ENCODE measurements around the gene EIPR1.
"Not testable (repeated sequence)": the region's sequence is repeated elsewhere in the genome, so short reads cannot be mapped to it uniquely, and the experiment has no call there.

EIPR1 gene

GRCh38 chr2:3404349-3404894 is 26.8 kb upstream of the EIPR1 start:
- no peak for DNase-seq (ENCODE audit: low read depth)
- no peak overlapping the region for H3K4me3 ChIP-seq (ENCODE audit: low read depth, low read length)

GRCh38 chr2:3403587-3404334 is 26.1 kb upstream of the EIPR1 start:
- DNase-seq (ENCODE audit: low read depth), result no peak
- no peak overlapping the region for H3K4me3 ChIP-seq (ENCODE audit: low read depth, low read length)

GRCh38 chr2:3399829-3400228 is 22.2 kb upstream of the EIPR1 start:
- no peak overlapping the region for H3K4me3 ChIP-seq (ENCODE audit: low read depth, low read length)
- DNase-seq (ENCODE audit: low read depth), result no peak

- no peak for DNase-seq (ENCODE audit: low read depth)
- H3K4me3 ChIP-seq (ENCODE audit: low read depth, low read length), result no peak overlapping the region
Measured at GRCh38 chr2:3399381-3399780, 21.8 kb upstream of the EIPR1 start.

- DNase-seq (ENCODE audit: low read depth), result no peak
- no peak overlapping the region for H3K4me3 ChIP-seq (ENCODE audit: low read depth, low read length)
Measured at GRCh38 chr2:3398857-3399256, 21.2 kb upstream of the EIPR1 start.

GRCh38 chr2:3396920-3397559 is 19.4 kb upstream of the EIPR1 start:
- DNase-seq (ENCODE audit: low read depth), result no peak
- no peak overlapping the region for H3K4me3 ChIP-seq (ENCODE audit: low read depth, low read length)

GRCh38 chr2:3392216-3392615 is 14.6 kb upstream of the EIPR1 start:
- DNase-seq (ENCODE audit: low read depth), result no peak
- no peak overlapping the region for H3K4me3 ChIP-seq (ENCODE audit: low read depth, low read length)

- no peak for DNase-seq (ENCODE audit: low read depth)
Measured at GRCh38 chr2:3390041-3390440, 12.4 kb upstream of the EIPR1 start.

GRCh38 chr2:3389193-3389592 is 11.6 kb upstream of the EIPR1 start:
- no peak overlapping the region for H3K4me3 ChIP-seq (ENCODE audit: low read depth, low read length)
- no peak for DNase-seq (ENCODE audit: low read depth)

More at GRCh38 chr2:3390041-3390440, 12.4 kb upstream of the EIPR1 start:
- no peak overlapping the region for H3K4me3 ChIP-seq (ENCODE audit: low read depth, low read length)

GRCh38 chr2:3388412-3388738 is 10.8 kb upstream of the EIPR1 start:
- no peak for DNase-seq (ENCODE audit: low read depth)
- H3K4me3 ChIP-seq (ENCODE audit: low read depth, low read length), result no peak overlapping the region

GRCh38 chr2:3387644-3388411 is 10.2 kb upstream of the EIPR1 start:
- DNase-seq (ENCODE audit: low read depth), result no peak
- H3K4me3 ChIP-seq (ENCODE audit: low read depth, low read length), result no peak overlapping the region

GRCh38 chr2:3387011-3387410 is 9.4 kb upstream of the EIPR1 start:
- H3K4me3 ChIP-seq (ENCODE audit: low read depth, low read length), result no peak overlapping the region
- no peak for DNase-seq (ENCODE audit: low read depth)

GRCh38 chr2:3386448-3386958 is 8.9 kb upstream of the EIPR1 start:
- no peak overlapping the region for H3K4me3 ChIP-seq (ENCODE audit: low read depth, low read length)
- DNase-seq (ENCODE audit: low read depth), result no peak

- H3K4me3 ChIP-seq (ENCODE audit: low read depth, low read length), result peak within 1 kb of the TSS; percentile 91
- DNase-seq (ENCODE audit: low read depth), result peak; percentile 48
Measured at GRCh38 chr2:3379647-3380534, 2.3 kb upstream of the EIPR1 start, which contains the start of gene TRAPPC12. TSS of gene TRAPPC12 (plus strand) at chr2:3379694. CDS start at chr2:3387624, 7,930 bp downstream.

- H3K4me3 ChIP-seq (ENCODE audit: low read depth, low read length), result peak overlapping the region; percentile 91
- no peak for DNase-seq (ENCODE audit: low read depth)
Measured at GRCh38 chr2:3379339-3379646, 1.7 kb upstream of the EIPR1 start.

- H3K4me3 ChIP-seq (ENCODE audit: low read depth, low read length), result peak overlapping the region; percentile 99
- DNase-seq (ENCODE audit: low read depth), result no peak
Measured at GRCh38 chr2:3377279-3377611, 373 bp downstream of the EIPR1 start.

GRCh38 chr2:3376821-3377220 is 797 bp downstream of the EIPR1 start:
- DNase-seq (ENCODE audit: low read depth), result no peak
- H3K4me3 ChIP-seq (ENCODE audit: low read depth, low read length), result peak overlapping the region; percentile 99

- not testable (repeated sequence) for H3K4me3 ChIP-seq (ENCODE audit: low read depth, low read length); DNase-seq (ENCODE audit: low read depth)
Measured at GRCh38 chr2:3369340-3370181, 8.1 kb downstream of the EIPR1 start.
